HepG2 (cell line): Measurements from ENCODE around the gene PPP4C. TPM values are rescaled to one million over a fixed set of nuclear protein-coding genes. Genes with fewer than 3 reads are reported as not detected.

Source experiments
- MYC ChIP-seq: sonication (generic); formaldehyde crosslinking; IDR thresholded peaks from 2 replicates; pipeline ENCODE4 v1.9.0; 2021; ENCODE audit warnings: missing genetic modification reagents, borderline replicate concordance
- NFE2L1 ChIP-seq: sonication (generic); formaldehyde crosslinking; IDR thresholded peaks from 2 replicates; pipeline ENCODE4 v1.4.0; 2020; ENCODE audit warnings: missing genetic modification reagents, mild to moderate bottlenecking, borderline replicate concordance
- RERE ChIP-seq: IDR thresholded peaks from 2 replicates; pipeline ENCODE4 v1.6.1; 2016; ENCODE audit warnings: low read depth, missing genetic modification reagents, missing compliant biosample characterization
- RXRB ChIP-seq: IDR thresholded peaks from 2 replicates; pipeline ENCODE4 v1.6.1; 2016; ENCODE audit warnings: borderline replicate concordance, missing genetic modification reagents, missing compliant biosample characterization
- TEAD3 ChIP-seq: optimal IDR thresholded peaks from 2 replicates; pipeline ENCODE3; 2016; ENCODE audit warnings: borderline replicate concordance
- THAP11 ChIP-seq: IDR thresholded peaks from 2 replicates; pipeline ENCODE4 v1.6.1; 2016; ENCODE audit warnings: missing biosample characterization, missing genetic modification reagents
- UBTF ChIP-seq: sonication (generic); formaldehyde crosslinking; IDR thresholded peaks from 2 replicates; pipeline ENCODE4 v1.4.0; 2020; ENCODE audit warnings: mild to moderate bottlenecking, missing genetic modification reagents
- ZNF205 ChIP-seq: IDR thresholded peaks from 2 replicates; pipeline ENCODE4 v1.6.1; 2018; ENCODE audit warnings: missing biosample characterization, missing genetic modification reagents
- ZNF230 ChIP-seq: sonication (generic); formaldehyde crosslinking; IDR thresholded peaks from 2 replicates; pipeline ENCODE4 v1.4.0; 2020; ENCODE audit warnings: mild to moderate bottlenecking, missing genetic modification reagents
- polyA plus RNA-seq, 8 experiments: library from polyadenylated mRNA; depleted of rRNA in 3 of 8; stranded (reverse) in 7 of 8; unstranded in 1 of 8; fragments of >200 nt; fragmentation: Illumina TruSeq in 4 of 8; extraction: Trizol in 4 of 8; gene quantifications; 2 replicates each; pipeline versions ENCODE4 v1.2.1 to v1.2.3, GENCODE V29; 2011 to 2016; ENCODE audit warnings: low read depth in 4 of 8, missing spikeins in 1 of 8, mixed read lengths in 1 of 8; ENCODE audit not compliant: insufficient read depth in 1 of 8
- total RNA-seq, 5 experiments: library from RNA; depleted of rRNA; stranded (reverse); fragments of >200 nt; fragmentation: Illumina TruSeq; extraction: Trizol; gene quantifications; 2 replicates each; pipeline ENCODE4 v1.2.3, GENCODE V29; 2016; ENCODE audit warnings: low read depth in 1 of 5
- TF ChIP-seq, protein P1 (sequence below): sonication (generic); formaldehyde crosslinking; IDR thresholded peaks from 2 replicates; pipeline ENCODE4 v1.8.1; 2023; ENCODE audit warnings: mild to moderate bottlenecking, missing genetic modification reagents
- TF ChIP-seq, protein P2 (sequence below): sonication (generic); formaldehyde crosslinking; IDR thresholded peaks from 2 replicates; pipeline ENCODE4 v1.4.0; 2020; ENCODE audit warnings: missing genetic modification reagents, borderline replicate concordance
- TF ChIP-seq, protein P3 (sequence below): IDR thresholded peaks from 2 replicates; pipeline ENCODE4 v1.6.1; 2018; ENCODE audit warnings: missing genetic modification reagents
- TF ChIP-seq, protein P4 (sequence below): sonication (generic); formaldehyde crosslinking; IDR thresholded peaks from 2 replicates; pipeline ENCODE4 v1.8.1; 2023; ENCODE audit warnings: mild to moderate bottlenecking, missing genetic modification reagents, borderline replicate concordance

The PPP4C gene
- total and polyA plus RNA-seq, 2 of the 13 experiments (the other 11 are each of a cell fraction or from before 2014, with no cell fraction given): 176 to 220 TPM

GRCh38 chr16:30054959-30055553 is 20.7 kb upstream of the PPP4C start (continued):
- TF ChIP-seq UBTF (CRISPR knock-in tag): peak; percentile 51; the same call in 1 of the 2 replicates
- TF ChIP-seq ZNF205 (CRISPR knock-in tag): no peak
- peak; percentile 69 for TF ChIP-seq TEAD3 (CRISPR knock-in tag)
- TF ChIP-seq, protein P1, sequence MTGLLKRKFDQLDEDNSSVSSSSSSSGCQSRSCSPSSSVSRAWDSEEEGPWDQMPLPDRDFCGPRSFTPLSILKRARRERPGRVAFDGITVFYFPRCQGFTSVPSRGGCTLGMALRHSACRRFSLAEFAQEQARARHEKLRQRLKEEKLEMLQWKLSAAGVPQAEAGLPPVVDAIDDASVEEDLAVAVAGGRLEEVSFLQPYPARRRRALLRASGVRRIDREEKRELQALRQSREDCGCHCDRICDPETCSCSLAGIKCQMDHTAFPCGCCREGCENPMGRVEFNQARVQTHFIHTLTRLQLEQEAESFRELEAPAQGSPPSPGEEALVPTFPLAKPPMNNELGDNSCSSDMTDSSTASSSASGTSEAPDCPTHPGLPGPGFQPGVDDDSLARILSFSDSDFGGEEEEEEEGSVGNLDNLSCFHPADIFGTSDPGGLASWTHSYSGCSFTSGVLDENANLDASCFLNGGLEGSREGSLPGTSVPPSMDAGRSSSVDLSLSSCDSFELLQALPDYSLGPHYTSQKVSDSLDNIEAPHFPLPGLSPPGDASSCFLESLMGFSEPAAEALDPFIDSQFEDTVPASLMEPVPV (CRISPR knock-in tag): no peak
- TF ChIP-seq MYC (CRISPR knock-in tag): peak; percentile 48; the same call in 1 of the 2 replicates
- TF ChIP-seq, protein P2, sequence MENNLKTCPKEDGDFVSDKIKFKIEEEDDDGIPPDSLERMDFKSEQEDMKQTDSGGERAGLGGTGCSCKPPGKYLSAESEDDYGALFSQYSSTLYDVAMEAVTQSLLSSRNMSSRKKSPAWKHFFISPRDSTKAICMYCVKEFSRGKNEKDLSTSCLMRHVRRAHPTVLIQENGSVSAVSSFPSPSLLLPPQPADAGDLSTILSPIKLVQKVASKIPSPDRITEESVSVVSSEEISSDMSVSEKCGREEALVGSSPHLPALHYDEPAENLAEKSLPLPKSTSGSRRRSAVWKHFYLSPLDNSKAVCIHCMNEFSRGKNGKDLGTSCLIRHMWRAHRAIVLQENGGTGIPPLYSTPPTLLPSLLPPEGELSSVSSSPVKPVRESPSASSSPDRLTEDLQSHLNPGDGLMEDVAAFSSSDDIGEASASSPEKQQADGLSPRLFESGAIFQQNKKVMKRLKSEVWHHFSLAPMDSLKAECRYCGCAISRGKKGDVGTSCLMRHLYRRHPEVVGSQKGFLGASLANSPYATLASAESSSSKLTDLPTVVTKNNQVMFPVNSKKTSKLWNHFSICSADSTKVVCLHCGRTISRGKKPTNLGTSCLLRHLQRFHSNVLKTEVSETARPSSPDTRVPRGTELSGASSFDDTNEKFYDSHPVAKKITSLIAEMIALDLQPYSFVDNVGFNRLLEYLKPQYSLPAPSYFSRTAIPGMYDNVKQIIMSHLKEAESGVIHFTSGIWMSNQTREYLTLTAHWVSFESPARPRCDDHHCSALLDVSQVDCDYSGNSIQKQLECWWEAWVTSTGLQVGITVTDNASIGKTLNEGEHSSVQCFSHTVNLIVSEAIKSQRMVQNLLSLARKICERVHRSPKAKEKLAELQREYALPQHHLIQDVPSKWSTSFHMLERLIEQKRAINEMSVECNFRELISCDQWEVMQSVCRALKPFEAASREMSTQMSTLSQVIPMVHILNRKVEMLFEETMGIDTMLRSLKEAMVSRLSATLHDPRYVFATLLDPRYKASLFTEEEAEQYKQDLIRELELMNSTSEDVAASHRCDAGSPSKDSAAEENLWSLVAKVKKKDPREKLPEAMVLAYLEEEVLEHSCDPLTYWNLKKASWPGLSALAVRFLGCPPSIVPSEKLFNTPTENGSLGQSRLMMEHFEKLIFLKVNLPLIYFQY: peak; percentile 76; the same call in 1 of the 2 replicates
- TF ChIP-seq ZNF230 (CRISPR knock-in tag): peak; percentile 67; the same call in 1 of the 2 replicates
- peak; percentile 57; the same call in 1 of the 2 replicates for TF ChIP-seq RXRB (CRISPR knock-in tag)
- TF ChIP-seq, protein P3, sequence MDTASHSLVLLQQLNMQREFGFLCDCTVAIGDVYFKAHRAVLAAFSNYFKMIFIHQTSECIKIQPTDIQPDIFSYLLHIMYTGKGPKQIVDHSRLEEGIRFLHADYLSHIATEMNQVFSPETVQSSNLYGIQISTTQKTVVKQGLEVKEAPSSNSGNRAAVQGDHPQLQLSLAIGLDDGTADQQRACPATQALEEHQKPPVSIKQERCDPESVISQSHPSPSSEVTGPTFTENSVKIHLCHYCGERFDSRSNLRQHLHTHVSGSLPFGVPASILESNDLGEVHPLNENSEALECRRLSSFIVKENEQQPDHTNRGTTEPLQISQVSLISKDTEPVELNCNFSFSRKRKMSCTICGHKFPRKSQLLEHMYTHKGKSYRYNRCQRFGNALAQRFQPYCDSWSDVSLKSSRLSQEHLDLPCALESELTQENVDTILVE (CRISPR knock-in tag): peak; percentile 52; the same call in 1 of the 2 replicates
- TF ChIP-seq THAP11 (CRISPR knock-in tag): peak; percentile 49; the same call in 1 of the 2 replicates
- TF ChIP-seq, protein P4, sequence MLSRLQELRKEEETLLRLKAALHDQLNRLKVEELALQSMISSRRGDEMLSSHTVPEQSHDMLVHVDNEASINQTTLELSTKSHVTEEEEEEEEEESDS (CRISPR knock-in tag): no peak
- TF ChIP-seq NFE2L1 (CRISPR knock-in tag): no peak
- TF ChIP-seq RERE (CRISPR knock-in tag): no peak
